CD4-positive, CD25-positive, alpha-beta regulatory T cell (primary cell): ENCODE measurements around the gene ETS2. TPM values are rescaled to one million over a fixed set of nuclear protein-coding genes. Genes with fewer than 3 reads are reported as not detected.

Source experiments
- ATAC-seq, 2 donors: fragments of 150-1000 bp; cut with Tn5 transposase; one replicate each; pipeline ENCODE4 v1.10.0; 2021; ENCODE audit warnings: low read depth in 2 of 2, moderate number of reproducible peaks in 2 of 2, moderate library complexity in 1 of 2
- DNase-seq, 3 donors: peaks; one replicate each; pipeline versions ENCODE4 v3.0.0 to v3.0.0-alpha.2; 2012 to 2022; ENCODE audit warnings: mixed read lengths in 1 of 3
- H3K27ac ChIP-seq: one replicate; pipeline ENCODE4 v1.7.0; 2013; ENCODE audit warnings: mild to moderate bottlenecking, low read length; ENCODE audit not compliant: insufficient read depth, poor library complexity, severe bottlenecking
- H3K27me3 ChIP-seq: one replicate; pipeline ENCODE4 v1.7.0; 2013; ENCODE audit warnings: low read length; ENCODE audit not compliant: control insufficient read depth, insufficient read depth
- H3K36me3 ChIP-seq: one replicate; pipeline ENCODE4 v1.7.0; 2013; ENCODE audit warnings: mild to moderate bottlenecking, low read length, moderate library complexity; ENCODE audit not compliant: control insufficient read depth, insufficient read depth
- H3K4me1 ChIP-seq: 2 replicates; pipeline ENCODE4 v1.7.0; 2013; ENCODE audit warnings: mild to moderate bottlenecking, low read length; ENCODE audit not compliant: insufficient read depth, control insufficient read depth, poor library complexity, severe bottlenecking
- H3K4me3 ChIP-seq: one replicate; pipeline ENCODE4 v1.7.0; 2013; ENCODE audit warnings: low read depth, mild to moderate bottlenecking, low read length, moderate library complexity
- H3K9me3 ChIP-seq, 2 experiments: 1 replicate in 1 of 2; 2 replicates in 1 of 2; pipeline ENCODE4 v1.7.0; 2013; ENCODE audit warnings: low read length in 2 of 2, mild to moderate bottlenecking in 1 of 2, moderate library complexity in 1 of 2; ENCODE audit not compliant: control insufficient read depth in 2 of 2
- H3K27ac Mint-ChIP-seq, 3 donors: one replicate each; pipeline ENCODE4 v1.8.0; 2020 to 2022; ENCODE audit warnings: mild to moderate bottlenecking in 3 of 3, mixed read lengths in 3 of 3, moderate library complexity in 2 of 3
- H3K27me3 Mint-ChIP-seq: one replicate; pipeline ENCODE4 v1.8.0; 2022; ENCODE audit warnings: mild to moderate bottlenecking, mixed read lengths
- H3K36me3 Mint-ChIP-seq: one replicate; pipeline ENCODE4 v1.8.0; 2020; ENCODE audit warnings: mixed read lengths
- H3K4me1 Mint-ChIP-seq, 4 donors: one replicate each; pipeline ENCODE4 v1.8.0; 2020 to 2022; ENCODE audit warnings: mixed read lengths in 4 of 4, mild to moderate bottlenecking in 1 of 4
- H3K4me3 Mint-ChIP-seq, 4 donors: one replicate each; pipeline ENCODE4 v1.8.0; 2020 to 2022; ENCODE audit warnings: mild to moderate bottlenecking in 4 of 4, mixed read lengths in 4 of 4, moderate library complexity in 3 of 4
- H3K9me3 Mint-ChIP-seq, 7 donors: one replicate each; pipeline ENCODE4 v1.8.0; 2020 to 2022; ENCODE audit warnings: mixed read lengths in 7 of 7, mild to moderate bottlenecking in 3 of 7, moderate library complexity in 2 of 7
- polyA plus RNA-seq, 4 donors: library from polyadenylated mRNA; unstranded; fragments of 300-500 nt; fragmentation: Illumina TruSeq; gene quantifications; one replicate each; pipeline ENCODE4 v1.2.3, GENCODE V29; 2021
- total RNA-seq: library from RNA; stranded (reverse); gene quantifications from one replicate; pipeline ENCODE4 v1.2.3, GENCODE V29; 2022

Gene ETS2
- total and polyA plus RNA-seq, 5 donors from 2014 or later = 2.6 to 12.3 (median 5.1) TPM

- H3K27ac ChIP-seq = no peak overlapping the region
- DNase-seq = no peak
- no peak overlapping the region for H3K4me3 ChIP-seq
- H3K36me3 ChIP-seq = no peaks in the 10 kb centered on the region
- H3K27me3 Mint-ChIP-seq = peaks cover 4% of the 10 kb centered on the region
- peaks cover 0 to 19% (median 6%) of the 10 kb centered on the region in 7 donors for H3K9me3 Mint-ChIP-seq
- H3K4me1 ChIP-seq = no peaks in the 10 kb centered on the region
- peaks cover 11% of the 10 kb centered on the region for H3K36me3 Mint-ChIP-seq
- H3K9me3 ChIP-seq = peaks cover 0 to 2% of the 10 kb centered on the region in 2 experiments
- no peak for ATAC-seq
- no peak overlapping the region for H3K4me3 Mint-ChIP-seq
- H3K27me3 ChIP-seq = no peaks in the 10 kb centered on the region
- H3K27ac Mint-ChIP-seq = no peak overlapping the region
- H3K4me1 Mint-ChIP-seq = peaks cover 0 to 7% (median 2%) of the 10 kb centered on the region in 4 donors
Observed at GRCh38 chr21:38784458-38785266, 21.1 kb upstream of the ETS2 start.

GRCh38 chr21:38785483-38785882 lies 20.2 kb upstream of the ETS2 start:
- peaks cover 0 to 17% (median 6%) of the 10 kb centered on the region in 7 donors for H3K9me3 Mint-ChIP-seq
- no peak overlapping the region for H3K4me3 ChIP-seq

GRCh38 chr21:38787016-38787415 lies 18.7 kb upstream of the ETS2 start:
- H3K36me3 ChIP-seq = no peaks in the 10 kb centered on the region
- H3K27me3 Mint-ChIP-seq = peaks cover 4% of the 10 kb centered on the region
- peaks cover 0 to 12% (median 2%) of the 10 kb centered on the region in 7 donors for H3K9me3 Mint-ChIP-seq
- H3K4me3 Mint-ChIP-seq = no peak overlapping the region
- no peak for DNase-seq
- peaks cover 0 to 2% (median under 1%) of the 10 kb centered on the region in 4 donors for H3K4me1 Mint-ChIP-seq
- no peak overlapping the region for H3K4me3 ChIP-seq
- peaks cover 0 to 2% of the 10 kb centered on the region in 2 experiments for H3K9me3 ChIP-seq
- no peaks in the 10 kb centered on the region for H3K27me3 ChIP-seq
- ATAC-seq = no peak
- H3K27ac ChIP-seq = no peak overlapping the region
- peaks cover 6% of the 10 kb centered on the region for H3K36me3 Mint-ChIP-seq
- H3K4me1 ChIP-seq = no peaks in the 10 kb centered on the region
- no peak overlapping the region for H3K27ac Mint-ChIP-seq

More at GRCh38 chr21:38785483-38785882, 20.2 kb upstream of the ETS2 start:
- ATAC-seq (no peak), DNase-seq (no peak)
- Histone ChIP-seq H3K27ac (no peak overlapping the region), H3K4me1 (no peaks in the 10 kb centered on the region), H3K9me3 (peaks cover 0 to 2% of the 10 kb centered on the region in 2 experiments), H3K36me3 (no peaks in the 10 kb centered on the region), H3K27me3 (no peaks in the 10 kb centered on the region)
- Mint-ChIP-seq H3K4me3 (no peak overlapping the region), H3K27ac (no peak overlapping the region), H3K27me3 (peaks cover 4% of the 10 kb centered on the region), H3K36me3 (peaks cover 11% of the 10 kb centered on the region), H3K4me1 (peaks cover 0 to 7% (median 2%) of the 10 kb centered on the region in 4 donors)

GRCh38 chr21:38787461-38788274 lies 18.1 kb upstream of the ETS2 start:
- ATAC-seq (peak in 1 of 2 donors; percentile 25), DNase-seq (no peak)
- Histone ChIP-seq H3K27ac (no peak overlapping the region), H3K4me1 (no peaks in the 10 kb centered on the region), H3K4me3 (no peak overlapping the region), H3K9me3 (peaks cover 0 to 2% of the 10 kb centered on the region in 2 experiments), H3K36me3 (no peaks in the 10 kb centered on the region), H3K27me3 (no peaks in the 10 kb centered on the region)
- H3K27me3 Mint-ChIP-seq = peaks cover 4% of the 10 kb centered on the region
- H3K4me3 Mint-ChIP-seq = no peak overlapping the region
- H3K4me1 Mint-ChIP-seq = peaks cover 0 to 2% (median under 1%) of the 10 kb centered on the region in 4 donors
- H3K27ac Mint-ChIP-seq = no peak overlapping the region
- peaks cover 5% of the 10 kb centered on the region for H3K36me3 Mint-ChIP-seq
- H3K9me3 Mint-ChIP-seq = peaks cover 0 to 7% (median 2%) of the 10 kb centered on the region in 7 donors

GRCh38 chr21:38788275-38788905 lies 17.3 kb upstream of the ETS2 start:
- Mint-ChIP-seq H3K4me1 (peaks cover 0 to 2% (median under 1%) of the 10 kb centered on the region in 4 donors), H3K36me3 (no peaks in the 10 kb centered on the region), H3K9me3 (peaks cover 0 to 2% (median 0%) of the 10 kb centered on the region in 7 donors), H3K27me3 (peaks cover 4% of the 10 kb centered on the region), H3K4me3 (no peak overlapping the region), H3K27ac (no peak overlapping the region)
- Histone ChIP-seq H3K27me3 (no peaks in the 10 kb centered on the region), H3K27ac (no peak overlapping the region), H3K36me3 (no peaks in the 10 kb centered on the region), H3K4me3 (no peak overlapping the region), H3K9me3 (no peaks in the 10 kb centered on the region), H3K4me1 (no peaks in the 10 kb centered on the region)
- ATAC-seq (no peak), DNase-seq (no peak)

- H3K27me3 ChIP-seq = no peaks in the 10 kb centered on the region
- H3K9me3 Mint-ChIP-seq = peaks cover 0 to 2% (median 0%) of the 10 kb centered on the region in 7 donors
- H3K4me3 Mint-ChIP-seq = no peak overlapping the region
- H3K4me1 Mint-ChIP-seq = peaks cover 0 to 2% (median under 1%) of the 10 kb centered on the region in 4 donors
- no peaks in the 10 kb centered on the region for H3K36me3 ChIP-seq
- H3K36me3 Mint-ChIP-seq = no peaks in the 10 kb centered on the region
- H3K27me3 Mint-ChIP-seq = peaks cover 2% of the 10 kb centered on the region
- DNase-seq (no peak), ATAC-seq (no peak)
- H3K27ac ChIP-seq = no peak overlapping the region
- H3K4me1 ChIP-seq = no peaks in the 10 kb centered on the region
- H3K9me3 ChIP-seq = no peaks in the 10 kb centered on the region
- H3K27ac Mint-ChIP-seq = no peak overlapping the region
- no peak overlapping the region for H3K4me3 ChIP-seq
Observed at GRCh38 chr21:38789275-38789674, 16.5 kb upstream of the ETS2 start.

- no peaks in the 10 kb centered on the region for H3K36me3 ChIP-seq
- H3K9me3 ChIP-seq = no peaks in the 10 kb centered on the region
- no peaks in the 10 kb centered on the region for H3K27me3 ChIP-seq
- Mint-ChIP-seq H3K27me3 (no peaks in the 10 kb centered on the region), H3K9me3 (peaks cover 0 to 2% (median 0%) of the 10 kb centered on the region in 7 donors), H3K36me3 (no peaks in the 10 kb centered on the region), H3K27ac (no peak overlapping the region), H3K4me1 (peaks cover 0 to 2% (median under 1%) of the 10 kb centered on the region in 4 donors), H3K4me3 (no peak overlapping the region)
- DNase-seq (no peak), ATAC-seq (no peak)
- H3K4me3 ChIP-seq = no peak overlapping the region
- H3K27ac ChIP-seq = no peak overlapping the region
- H3K4me1 ChIP-seq = no peaks in the 10 kb centered on the region
Observed at GRCh38 chr21:38790059-38790458, 15.7 kb upstream of the ETS2 start.
